ENCODE data around the gene DGKD.

The DGKD gene

DNA sequence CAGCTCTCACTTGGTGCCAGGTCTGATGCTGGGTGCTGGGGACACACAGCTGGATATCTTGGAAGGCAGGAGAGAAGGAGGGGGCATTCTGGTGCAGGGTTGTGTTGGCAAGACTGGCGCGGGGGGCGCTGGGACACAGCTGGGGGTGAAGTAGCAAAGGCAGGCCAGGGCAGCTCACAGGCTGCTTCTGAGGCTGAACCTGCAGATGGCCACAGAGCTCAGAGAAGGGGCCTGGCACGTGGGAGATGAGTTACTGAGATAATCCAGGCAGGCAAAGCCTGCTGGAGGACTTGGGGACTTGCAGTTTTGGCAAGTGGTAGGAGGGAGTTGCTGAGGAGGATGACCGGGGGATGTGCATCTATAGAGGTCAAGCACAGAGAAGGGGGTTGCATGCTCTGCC, 16.2 kb upstream of the DGKD start:
- no peak for DNase-seq

DNA sequence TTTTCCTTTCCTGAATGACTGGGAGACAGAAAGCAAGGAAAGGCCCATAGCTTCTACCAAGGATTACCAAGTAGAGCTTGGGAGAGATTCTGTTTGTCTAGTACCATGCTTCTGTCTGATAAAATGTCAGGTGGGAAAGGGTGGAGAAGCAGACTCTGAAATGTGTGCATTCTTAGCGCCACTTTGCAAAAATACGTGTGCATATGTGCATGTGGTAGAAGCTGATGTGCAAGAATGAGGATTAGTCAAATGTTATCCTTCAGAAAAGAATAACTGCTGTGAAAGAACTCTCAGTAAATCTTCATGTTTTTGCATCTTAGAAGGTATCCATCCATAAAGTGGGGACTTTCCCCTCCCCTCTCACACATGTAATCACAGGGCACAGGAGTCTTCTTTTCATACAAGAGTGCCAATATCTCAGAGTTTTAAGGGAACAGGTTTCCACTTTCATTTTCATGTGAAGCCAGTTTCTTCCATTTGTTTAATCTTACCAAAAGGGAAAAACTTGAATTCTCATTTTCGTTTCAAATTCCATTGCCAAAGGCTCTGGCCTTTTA, 15.4 kb upstream of the DGKD start:
- no peak for DNase-seq

DNA sequence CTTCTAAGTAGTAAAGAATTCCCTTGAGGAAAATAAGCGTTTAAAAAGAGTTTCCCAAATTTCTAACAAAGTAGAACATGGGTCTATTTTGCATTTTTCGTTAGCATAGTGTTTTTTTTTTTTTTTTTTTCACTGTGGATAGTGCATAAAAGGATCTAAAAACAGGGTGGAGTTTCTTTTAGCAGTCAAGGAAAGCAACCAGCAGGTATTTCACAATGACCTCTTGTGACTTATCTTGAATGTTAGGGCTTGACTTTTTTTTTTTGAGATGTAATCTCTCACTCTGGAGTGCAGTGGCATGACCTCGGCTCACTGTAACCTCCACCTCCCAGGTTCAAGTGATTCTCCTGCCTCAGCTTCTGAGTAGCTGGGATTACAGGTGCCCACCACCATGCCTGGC, 14.9 kb upstream of the DGKD start:
- no peak for DNase-seq

- DNase-seq: no peak
Measured at GRCh38 chr2:233341296-233341695, 13.0 kb upstream of the DGKD start.

- no peak for DNase-seq
Measured at GRCh38 chr2:233342301-233342700, 12.0 kb upstream of the DGKD start.

GRCh38 chr2:233343171-233343705, 11.1 kb upstream of the DGKD start:
- no peak for DNase-seq

DNA sequence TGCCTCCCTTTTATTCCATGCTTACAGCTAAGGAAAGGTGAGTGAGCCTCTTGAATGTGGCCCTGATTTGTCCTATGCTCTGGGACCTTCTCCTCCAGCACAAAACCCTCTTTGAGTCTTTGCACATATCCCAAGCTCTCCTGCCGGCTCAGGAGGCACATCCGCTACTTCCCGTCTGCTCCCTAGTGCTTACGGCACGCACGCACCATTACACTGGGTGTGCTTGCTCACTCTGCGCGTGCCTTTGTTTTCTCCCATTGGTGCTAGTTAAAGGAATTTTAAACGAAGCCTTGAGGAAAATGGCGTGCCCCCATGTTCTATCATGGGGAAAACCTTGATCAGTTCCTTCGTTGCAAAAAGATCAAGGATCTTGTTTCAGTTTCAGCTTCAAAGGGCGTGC, 7.9 kb upstream of the DGKD start:
- no peak for DNase-seq

DNA sequence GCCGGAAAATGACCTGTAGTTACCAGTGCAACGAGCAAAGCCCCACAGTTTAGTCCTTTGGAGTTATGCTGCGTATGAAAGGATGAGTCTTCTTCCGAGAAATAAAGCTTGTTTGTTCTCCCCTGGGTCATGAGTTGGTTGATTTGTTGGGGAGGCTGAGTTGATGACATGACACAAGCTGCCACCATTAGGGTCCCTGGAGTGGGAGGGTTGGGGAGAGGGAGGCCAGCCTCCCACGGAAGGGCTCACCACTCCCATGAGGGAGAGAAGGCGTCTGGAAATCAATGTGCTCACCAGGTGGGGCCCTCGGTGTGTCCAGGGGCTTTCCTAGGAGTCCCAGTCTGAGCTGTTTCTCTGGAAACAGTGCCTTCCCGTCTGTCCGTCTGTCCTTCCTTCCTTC, 7.4 kb upstream of the DGKD start:
- DNase-seq: no peak

DNA sequence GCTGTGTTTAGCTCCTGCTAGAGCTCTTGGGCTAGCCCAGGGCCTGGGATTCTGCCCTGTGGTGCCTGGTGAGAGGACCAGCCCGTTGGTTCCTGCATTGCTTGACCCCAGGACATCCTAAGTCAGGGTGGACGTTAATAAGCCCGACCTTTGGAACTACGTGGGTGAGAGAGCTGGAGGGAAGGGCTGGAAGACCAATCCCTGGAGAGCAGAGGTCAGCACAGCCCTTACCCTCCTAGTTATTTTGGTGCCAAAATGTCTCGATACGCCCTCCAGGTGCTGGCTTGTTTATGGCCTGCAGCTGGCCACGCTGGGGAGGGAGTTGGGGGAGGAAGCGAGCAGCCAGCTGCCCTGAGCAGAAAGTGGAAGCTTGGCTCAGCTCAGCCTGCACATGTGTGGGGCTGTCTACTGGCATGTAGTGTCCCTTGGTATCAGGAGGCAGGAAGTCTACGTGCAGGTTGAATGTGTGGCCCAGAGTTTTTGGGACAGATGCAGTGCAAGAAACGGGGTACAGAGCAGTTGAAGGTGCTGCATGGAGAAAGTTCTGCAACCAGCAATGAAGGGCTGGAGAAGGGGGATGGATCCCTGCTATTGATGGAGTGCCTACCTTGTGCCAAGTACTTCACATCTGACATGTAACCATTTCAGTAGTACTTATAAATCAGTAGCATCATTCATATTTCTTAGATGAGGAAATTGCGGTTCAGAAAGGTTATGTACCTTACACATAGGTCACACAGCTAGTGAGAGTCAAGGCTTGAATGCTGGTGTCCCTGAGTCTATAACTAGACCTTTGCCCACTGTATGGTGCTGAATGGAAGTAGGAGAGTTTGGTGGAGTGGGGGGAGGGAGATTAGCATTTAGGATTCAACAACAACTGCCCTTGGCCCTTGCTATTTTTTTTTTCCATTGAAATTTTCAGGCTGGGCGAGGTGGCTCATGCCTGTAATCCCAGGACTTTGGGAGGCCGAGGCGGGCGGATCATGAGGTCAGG, 5.0 kb upstream of the DGKD start:
- no peak for DNase-seq

DNA sequence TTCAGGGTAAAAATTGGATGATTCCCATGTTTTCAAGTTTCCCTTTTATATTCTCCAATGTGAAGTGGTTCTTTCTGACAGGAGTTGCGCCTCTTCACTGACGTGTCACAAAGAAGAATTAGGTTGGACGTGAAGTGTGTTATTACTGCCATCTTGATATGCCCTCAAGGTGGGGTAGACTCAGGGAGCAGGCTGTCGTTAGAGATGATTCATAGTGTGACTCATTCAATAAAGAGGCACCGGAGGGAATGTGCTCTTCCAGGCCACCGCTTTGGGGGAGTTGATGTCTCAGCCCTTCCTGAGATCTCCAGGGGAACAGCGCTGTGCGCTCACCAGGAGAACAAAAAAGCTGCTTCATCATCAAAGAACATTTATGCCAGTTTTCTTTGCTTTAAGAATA, 3.6 kb upstream of the DGKD start:
- no peak for DNase-seq

- DNase-seq: no peak
Measured at GRCh38 chr2:233351423-233351822, 2.9 kb upstream of the DGKD start.

DNA sequence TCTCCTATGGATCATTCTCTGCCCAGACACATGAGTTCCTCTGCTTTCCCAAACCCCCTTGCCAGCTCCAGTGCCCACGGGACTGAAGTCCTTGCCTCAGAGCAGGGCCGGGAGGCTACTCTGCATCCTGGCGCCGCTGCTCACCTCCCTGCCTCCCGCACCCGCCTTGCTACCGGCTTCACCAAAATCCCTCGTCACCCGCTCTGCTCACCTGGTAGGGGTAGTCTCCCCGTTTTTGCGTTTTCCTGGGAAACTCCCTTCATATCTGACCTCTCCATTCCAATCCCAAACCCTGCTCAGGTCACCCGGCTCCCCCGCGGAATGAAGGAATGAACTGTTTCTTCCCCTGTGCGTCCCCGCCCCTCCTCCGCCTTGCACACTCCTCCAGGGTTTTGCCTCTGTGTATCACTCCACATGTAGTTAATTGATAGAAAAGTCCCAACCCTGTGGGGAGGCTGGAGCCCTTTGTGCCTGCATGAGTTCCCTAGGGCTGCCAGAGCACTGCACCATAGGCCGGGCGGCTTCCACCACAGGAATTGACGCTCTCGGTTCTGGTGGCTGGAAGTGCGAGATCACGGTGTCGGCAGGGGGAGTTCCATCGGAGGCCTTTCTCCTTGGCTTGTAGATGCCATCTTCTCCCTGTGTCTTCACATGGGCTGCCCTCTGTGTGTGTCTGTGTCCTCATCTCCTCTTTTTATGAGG, 2.0 kb upstream of the DGKD start:
- no peak for DNase-seq

- DNase-seq: no peak
Measured at GRCh38 chr2:233353101-233353768, 1.1 kb upstream of the DGKD start.

DNA sequence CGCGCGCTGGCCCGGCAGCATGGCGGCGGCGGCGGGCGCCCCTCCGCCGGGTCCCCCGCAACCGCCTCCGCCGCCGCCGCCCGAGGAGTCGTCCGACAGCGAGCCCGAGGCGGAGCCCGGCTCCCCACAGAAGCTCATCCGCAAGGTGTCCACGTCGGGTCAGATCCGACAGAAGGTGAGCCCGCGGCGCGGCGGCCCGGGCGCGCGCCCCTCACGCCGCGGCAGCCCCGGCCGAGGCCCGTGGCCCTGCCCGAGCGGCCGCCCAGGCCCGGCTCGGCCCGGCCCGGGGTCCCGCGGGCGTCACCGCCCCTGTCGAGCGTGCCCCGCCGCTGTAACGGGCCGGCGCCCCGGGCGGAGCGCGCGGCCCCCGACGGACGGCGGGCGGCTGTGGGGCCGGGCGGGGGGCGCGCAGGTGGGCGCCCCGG, 218 bp downstream of the DGKD start:
- DNase-seq: no peak

DNA sequence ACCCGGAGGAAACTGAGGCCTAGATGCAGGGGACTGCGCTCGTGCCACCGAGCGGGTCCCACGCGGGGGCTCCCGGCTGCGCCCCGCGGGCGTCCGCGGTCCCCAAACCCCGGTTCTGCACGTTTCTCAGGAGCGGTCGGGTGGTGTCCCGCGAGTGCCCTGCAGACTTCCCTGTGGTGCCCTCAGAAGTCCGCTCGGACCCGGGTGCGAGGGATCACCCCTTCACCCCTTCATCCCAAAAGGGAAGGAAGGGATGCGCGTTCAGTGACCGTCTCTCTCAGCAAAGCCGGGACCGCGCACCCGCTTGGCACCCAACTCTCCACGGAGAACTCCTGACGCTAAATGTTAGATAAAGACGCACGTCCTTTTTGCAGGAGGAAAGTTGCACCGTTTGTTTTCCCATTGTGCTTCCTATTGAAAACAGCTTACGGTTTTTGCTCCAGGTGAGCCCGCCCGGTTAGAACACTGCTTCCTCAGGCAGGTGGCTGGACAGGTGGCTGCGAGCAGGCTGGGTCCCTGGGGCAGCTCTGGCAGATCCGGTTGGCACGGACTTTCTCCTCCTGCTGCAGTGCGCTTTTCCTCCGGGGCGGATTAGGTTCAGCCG, 779 bp downstream of the DGKD start:
- DNase-seq: no peak

GRCh38 chr2:233355916-233356315, 1.6 kb downstream of the DGKD start:
- no peak for DNase-seq

DNA sequence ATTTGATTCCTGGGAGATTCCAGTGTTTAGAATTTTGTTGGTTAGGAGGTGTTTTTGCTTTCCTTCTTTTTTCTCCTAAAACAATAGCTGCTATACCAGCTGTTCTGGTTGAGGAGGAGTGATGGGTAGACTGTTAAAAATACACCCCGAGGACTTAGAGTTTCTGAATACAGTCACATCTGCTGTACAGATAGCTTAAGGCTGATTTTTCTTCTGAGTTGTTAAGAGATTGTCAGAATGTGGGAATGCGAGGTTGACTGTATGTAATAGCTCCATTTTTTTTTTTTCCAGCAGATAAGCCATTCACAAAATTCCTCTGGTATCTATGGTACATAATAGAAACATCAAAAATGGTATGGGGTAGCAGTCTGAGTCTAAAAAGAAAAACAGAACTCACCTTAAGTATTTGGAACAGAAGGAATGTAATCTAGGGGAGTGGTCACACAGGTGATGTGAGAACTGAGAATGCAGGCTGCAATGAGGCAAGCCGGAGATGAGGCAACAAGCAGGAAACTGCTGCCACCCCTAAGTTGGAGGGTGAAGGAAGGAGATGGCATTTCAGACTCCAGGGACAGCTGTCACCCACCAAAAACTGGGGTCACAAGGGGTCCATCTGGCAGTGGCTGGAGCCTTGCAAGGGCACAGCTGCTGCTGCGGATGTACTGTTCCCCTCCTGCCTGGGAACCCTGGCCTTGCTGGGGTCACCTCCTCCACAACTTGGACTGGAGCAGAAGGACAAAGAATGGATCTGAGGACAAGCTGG, 2.4 kb downstream of the DGKD start:
- DNase-seq: no peak

- no peak for DNase-seq
Measured at GRCh38 chr2:233358335-233358734, 4.0 kb downstream of the DGKD start.

- DNase-seq: no peak
Measured at GRCh38 chr2:233358947-233359346, 4.7 kb downstream of the DGKD start.

- DNase-seq: no peak
Measured at GRCh38 chr2:233359823-233360222, 5.5 kb downstream of the DGKD start.

GRCh38 chr2:233360771-233361176, 6.5 kb downstream of the DGKD start:
- DNase-seq: no peak

DNA sequence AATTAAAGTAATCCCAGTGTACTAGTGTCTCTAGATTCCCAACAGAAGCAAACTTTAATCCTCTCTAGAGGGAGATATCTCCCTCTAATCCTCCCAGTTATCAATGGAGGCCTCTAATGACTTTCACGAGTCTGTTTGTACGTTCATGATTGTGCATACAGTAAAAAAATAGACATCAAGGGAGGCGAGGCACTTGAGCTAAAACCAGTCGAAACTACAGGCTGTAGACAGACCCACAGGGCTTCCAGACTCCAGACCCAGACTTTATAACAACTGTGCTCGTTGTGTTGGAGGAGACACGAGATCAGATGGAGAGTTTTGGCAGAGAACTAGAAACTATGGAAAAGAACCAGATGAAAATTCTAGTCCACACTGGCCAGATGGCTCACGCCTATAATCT, 7.0 kb downstream of the DGKD start:
- no peak for DNase-seq
